ENCODE data around the gene DHRS4L2. TPM values are rescaled to one million over a fixed set of nuclear protein-coding genes. Genes with fewer than 3 reads are reported as not detected.
"Not testable (repeated sequence)": the region's sequence is repeated elsewhere in the genome, so short reads cannot be mapped to it uniquely, and the experiment has no call there.

DHRS4L2 gene
- total and polyA plus RNA-seq, 10 donors: 9.2 to 54.4 (median 23.2) TPM

DNA sequence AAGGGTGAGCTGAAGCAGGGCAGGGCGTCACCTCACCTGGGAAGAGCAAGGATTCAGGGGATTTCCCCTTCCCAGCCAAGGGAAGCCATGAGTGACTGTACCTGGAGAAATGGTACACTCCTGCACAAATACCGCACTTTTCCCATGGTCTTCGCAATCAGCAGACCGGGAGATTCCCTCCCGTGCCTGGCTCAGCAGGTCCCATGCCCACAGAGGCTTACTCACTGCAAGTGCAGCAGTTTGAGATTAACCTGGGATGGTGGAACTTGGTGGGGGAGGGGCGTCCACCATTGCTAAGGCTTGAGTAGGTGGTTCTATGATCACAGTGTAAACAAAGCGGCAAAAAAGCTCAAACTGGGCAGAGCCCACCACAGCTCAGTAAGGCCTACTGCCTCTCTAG lies 46.1 kb upstream of the DHRS4L2 start:
- H3K4me3 ChIP-seq: no peak overlapping the region
- H3K27ac ChIP-seq: no peak overlapping the region
- intact Hi-C loops (cut with DNase I; ENCODE audit: low total_unique reads): no loop called here
- DNase-seq: no peak
- H3K4me1 ChIP-seq: no peaks in the 10 kb centered on the region
- H3K27me3 ChIP-seq (replicated peaks in 1 of 7): no peaks in the 10 kb centered on the region
- no peak for TF ChIP-seq POLR2A (IDR thresholded peaks at IDR 0.05)
- no peak for TF ChIP-seq POLR2AphosphoS5 (IDR thresholded peaks at IDR 0.05)
- no peak for TF ChIP-seq CTCF (IDR thresholded peaks at IDR 0.05 in 8 of 11, conservative IDR thresholded peaks at IDR 0.05 in 3 of 11)
- H3K9me3 ChIP-seq: no peaks in the 10 kb centered on the region
- 86 to 98% (median 90%) methylated on average over 7 of the region's 7 CpGs for WGBS, 5 donors
- H3K36me3 ChIP-seq: peaks cover 0 to 35% (median 7%) of the 10 kb centered on the region in 6 donors

DNA sequence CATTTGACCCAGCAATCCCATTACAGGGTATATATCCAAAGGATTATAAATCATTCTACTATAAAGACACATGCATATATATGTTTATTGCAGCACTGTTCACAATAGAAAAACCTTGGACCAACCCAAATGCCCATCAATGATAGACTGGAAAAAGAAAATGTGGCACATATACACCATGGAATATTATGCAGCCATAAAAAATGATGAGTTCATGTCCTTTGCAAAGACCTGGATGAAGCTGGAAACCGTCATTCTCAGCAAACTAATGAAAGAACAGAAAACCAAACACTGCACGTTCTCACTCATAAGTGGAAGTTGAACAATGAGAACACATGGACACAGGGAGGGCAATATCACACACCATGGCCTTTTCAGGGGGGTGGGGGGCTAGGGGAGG lies 39.7 kb upstream of the DHRS4L2 start:
- H3K36me3 ChIP-seq; H3K27ac ChIP-seq; DNase-seq; intact Hi-C loops (cut with DNase I; ENCODE audit: low total_unique reads); H3K27me3 ChIP-seq (replicated peaks in 1 of 7); H3K4me3 ChIP-seq: not testable (repeated sequence)
- Histone ChIP-seq H3K4me1 (peaks cover 1 to 26% (median 20%) of the 10 kb centered on the region in 6 donors), H3K9me3 (peaks cover 0 to 14% (median 0%) of the 10 kb centered on the region in 8 donors)
- WGBS, 5 donors: 67 to 95% (median 74%) methylated on average over 2 of the region's 2 CpGs

DNA sequence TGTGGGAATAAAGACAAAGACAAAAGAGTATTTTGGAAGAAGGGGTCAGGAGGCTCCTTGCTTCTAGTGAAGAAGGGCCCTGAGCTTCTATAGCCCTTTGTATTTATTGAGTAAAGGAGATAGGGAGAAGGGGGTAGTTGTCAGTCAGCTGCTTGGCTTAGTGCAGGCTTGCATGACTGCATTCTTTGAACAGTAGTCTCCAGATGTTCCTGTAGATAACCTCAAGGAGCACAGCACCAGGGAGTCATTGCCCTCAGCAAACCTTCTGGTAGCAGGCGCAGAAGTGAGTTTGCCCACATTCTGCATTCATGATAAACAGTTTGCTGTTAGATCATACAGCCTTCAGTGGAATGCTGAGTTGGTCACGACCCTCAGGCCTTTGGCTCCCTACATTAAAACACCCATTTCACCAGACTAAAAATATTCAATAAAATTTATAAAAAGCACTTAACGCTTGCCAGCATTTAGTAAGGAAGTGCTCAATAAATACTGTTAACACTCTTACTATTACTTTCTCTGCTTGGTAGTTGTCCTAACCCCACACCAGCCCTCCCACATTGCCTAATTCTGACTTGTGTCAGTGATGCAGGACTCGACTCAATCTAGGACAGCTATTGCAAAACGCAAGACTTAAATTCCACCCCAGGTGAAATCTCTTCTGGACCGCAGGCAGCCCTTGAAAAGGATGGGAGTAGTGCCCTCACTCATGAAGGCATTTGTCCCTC lies 38.2 kb upstream of the DHRS4L2 start:
- H3K9me3 ChIP-seq: peaks cover 0 to 14% (median 0%) of the 10 kb centered on the region in 8 donors
- TF ChIP-seq CTCF (IDR thresholded peaks at IDR 0.05 in 8 of 11, conservative IDR thresholded peaks at IDR 0.05 in 3 of 11) (no peak), POLR2A (IDR thresholded peaks at IDR 0.05) (no peak), POLR2AphosphoS5 (IDR thresholded peaks at IDR 0.05) (no peak)
- peaks cover 0 to 2% (median 0%) of the 10 kb centered on the region in 6 donors for H3K36me3 ChIP-seq
- no peak for DNase-seq
- peaks cover 7 to 37% (median 30%) of the 10 kb centered on the region in 6 donors for H3K4me1 ChIP-seq
- no peaks in the 10 kb centered on the region for H3K27me3 ChIP-seq (replicated peaks in 1 of 7)
- 86 to 93% (median 89%) methylated on average over 6 of the region's 6 CpGs for WGBS, 5 donors
- intact Hi-C loops (cut with DNase I; ENCODE audit: low total_unique reads): no loop called here
- H3K27ac ChIP-seq: no peak overlapping the region
- no peak overlapping the region for H3K4me3 ChIP-seq

- H3K36me3 ChIP-seq; DNase-seq; H3K27me3 ChIP-seq (replicated peaks in 1 of 7); H3K4me3 ChIP-seq; intact Hi-C loops (cut with DNase I; ENCODE audit: low total_unique reads); H3K27ac ChIP-seq: not testable (repeated sequence)
- Histone ChIP-seq H3K4me1 (peaks cover 7 to 37% (median 30%) of the 10 kb centered on the region in 6 donors), H3K9me3 (peaks cover 0 to 14% (median 0%) of the 10 kb centered on the region in 8 donors)
- WGBS, 5 donors: 77 to 93% (median 87%) methylated on average over 3 of the region's 3 CpGs
Measured at GRCh38 chr14:23951136-23951466, 37.6 kb upstream of the DHRS4L2 start.

GRCh38 chr14:23951590-23952201 lies 37.0 kb upstream of the DHRS4L2 start:
- no peak for TF ChIP-seq CTCF (IDR thresholded peaks at IDR 0.05 in 8 of 11, conservative IDR thresholded peaks at IDR 0.05 in 3 of 11)
- no peak for TF ChIP-seq POLR2A (IDR thresholded peaks at IDR 0.05)
- no peak for TF ChIP-seq POLR2AphosphoS5 (IDR thresholded peaks at IDR 0.05)

GRCh38 chr14:23953116-23953463 lies 35.6 kb upstream of the DHRS4L2 start:
- intact Hi-C loops (cut with DNase I; ENCODE audit: low total_unique reads); H3K27me3 ChIP-seq (replicated peaks in 1 of 7): not testable (repeated sequence)
- H3K9me3 ChIP-seq: peaks cover 0 to 14% (median 0%) of the 10 kb centered on the region in 8 donors
- H3K4me1 ChIP-seq: peaks cover 7 to 37% (median 30%) of the 10 kb centered on the region in 6 donors
- 42 to 61% (median 47%) methylated on average over 6 of the region's 6 CpGs for WGBS, 5 donors
- peak; percentile 75 for DNase-seq
- H3K4me3 ChIP-seq: peak overlapping the region; percentile 53 to 96 (median 79)
- H3K27ac ChIP-seq: peak overlapping the region; percentile 81 to 91 (median 86)
- H3K36me3 ChIP-seq: peaks cover 0 to 23% (median 5%) of the 10 kb centered on the region in 6 donors

More at GRCh38 chr14:23951590-23952201, 37.0 kb upstream of the DHRS4L2 start:
- Histone ChIP-seq H3K9me3 (peaks cover 0 to 14% (median 0%) of the 10 kb centered on the region in 8 donors), H3K36me3 (peaks cover 0 to 13% (median 4%) of the 10 kb centered on the region in 6 donors), H3K4me3 (no peak overlapping the region), H3K27ac (no peak overlapping the region), H3K27me3 (replicated peaks in 1 of 7) (no peaks in the 10 kb centered on the region), H3K4me1 (peaks cover 7 to 37% (median 30%) of the 10 kb centered on the region in 6 donors)
- intact Hi-C loops (cut with DNase I; ENCODE audit: low total_unique reads): no loop called here
- DNase-seq: no peak
- WGBS, 5 donors: 77 to 87% (median 80%) methylated on average over 8 of the region's 8 CpGs
